ENCODE data around the gene MCF2L.

The MCF2L gene

DNA sequence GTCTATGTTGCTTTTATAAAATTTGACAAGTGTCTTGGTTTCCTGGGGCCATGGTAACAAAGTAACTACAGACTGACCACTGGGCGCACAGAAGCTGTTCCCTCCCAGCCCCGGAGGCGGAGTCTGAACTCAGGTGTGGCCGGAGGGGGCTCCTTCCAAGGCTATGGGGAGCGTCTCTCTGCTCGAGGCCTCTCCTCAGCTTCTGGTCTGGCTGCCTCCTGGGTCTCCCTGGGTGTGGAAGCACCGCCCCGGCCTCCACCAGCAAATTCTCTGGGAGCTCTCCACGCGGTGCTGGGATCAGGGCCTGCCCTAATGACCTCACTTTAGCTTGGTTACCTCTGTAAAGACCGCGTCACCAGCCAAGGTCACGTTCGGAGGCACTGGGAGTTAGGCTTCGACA, 90.9 kb downstream of the MCF2L start:
- peak overlapping the region in 1 of 5 donors; percentile 16 for H3K9ac ChIP-seq (ENCODE audit: low read length in 5 of 5)
- H3K36me3 ChIP-seq (ENCODE audit: control insufficient read depth in 5 of 5, insufficient read depth in 5 of 5, low read length in 5 of 5): peaks cover 0 to 39% (median 13%) of the 10 kb centered on the region in 5 donors
- H3K4me1 ChIP-seq (ENCODE audit: control insufficient read depth in 5 of 5, insufficient read depth in 5 of 5, low read length in 5 of 5): peaks cover 0 to 9% (median 8%) of the 10 kb centered on the region in 5 donors
- H3K27me3 ChIP-seq (ENCODE audit: control insufficient read depth in 5 of 5, insufficient read depth in 4 of 5, low read length in 5 of 5): peaks cover 3 to 19% (median 10%) of the 10 kb centered on the region in 5 donors
- peaks cover 0 to 13% (median 10%) of the 10 kb centered on the region in 5 donors for H3K9me3 ChIP-seq (ENCODE audit: control insufficient read depth in 5 of 5, low read length in 5 of 5)
- no peak overlapping the region for H3K4me3 ChIP-seq (ENCODE audit: low read depth in 1 of 5, low read length in 5 of 5)
- no peak overlapping the region for H3K27ac ChIP-seq (ENCODE audit: low read depth, low read length)

DNA sequence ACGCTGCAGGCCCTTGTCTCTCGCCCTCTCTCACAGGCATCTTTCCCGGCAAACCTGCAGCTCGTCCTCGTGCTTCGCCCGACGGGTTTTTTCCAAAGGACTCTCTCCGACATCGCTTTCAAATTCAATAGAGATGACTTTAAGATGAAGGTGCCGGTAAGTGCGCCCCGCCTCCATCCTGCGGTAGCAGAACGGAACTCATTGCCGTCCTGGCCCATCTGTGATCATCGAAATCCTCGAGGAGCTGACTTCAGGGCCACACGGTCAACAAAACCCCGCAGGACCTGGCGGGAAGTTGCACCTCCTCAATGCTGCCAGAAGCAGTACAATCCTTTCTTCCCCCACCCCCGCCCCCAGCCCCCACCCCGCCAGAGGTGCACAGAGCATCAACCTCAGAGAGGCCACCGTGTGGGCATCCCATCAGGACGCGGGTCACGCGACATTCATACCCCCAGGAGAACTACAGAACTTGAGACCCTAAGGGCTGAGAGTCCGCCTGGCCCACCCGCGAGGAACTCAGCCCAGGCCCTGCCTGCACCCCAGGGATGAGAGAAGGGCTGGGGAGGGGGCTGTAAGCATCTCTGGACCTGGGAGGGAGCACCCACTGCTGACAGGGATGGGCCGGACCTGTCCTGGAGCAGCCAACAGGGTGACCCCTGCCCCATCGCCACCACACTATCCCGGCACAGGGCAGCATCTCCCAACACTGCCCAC, 91.7 kb downstream of the MCF2L start:
- no peak overlapping the region for H3K9ac ChIP-seq (ENCODE audit: low read length in 5 of 5)
- H3K27ac ChIP-seq (ENCODE audit: low read depth, low read length): no peak overlapping the region
- H3K9me3 ChIP-seq (ENCODE audit: control insufficient read depth in 5 of 5, low read length in 5 of 5): peaks cover 0 to 13% (median 10%) of the 10 kb centered on the region in 5 donors
- H3K27me3 ChIP-seq (ENCODE audit: control insufficient read depth in 5 of 5, insufficient read depth in 4 of 5, low read length in 5 of 5): peaks cover 3 to 15% (median 8%) of the 10 kb centered on the region in 5 donors
- peaks cover 2 to 17% (median 9%) of the 10 kb centered on the region in 5 donors for H3K4me1 ChIP-seq (ENCODE audit: control insufficient read depth in 5 of 5, insufficient read depth in 5 of 5, low read length in 5 of 5)
- no peak overlapping the region for H3K4me3 ChIP-seq (ENCODE audit: low read depth in 1 of 5, low read length in 5 of 5)
- peaks cover 0 to 41% (median 21%) of the 10 kb centered on the region in 5 donors for H3K36me3 ChIP-seq (ENCODE audit: control insufficient read depth in 5 of 5, insufficient read depth in 5 of 5, low read length in 5 of 5)

DNA sequence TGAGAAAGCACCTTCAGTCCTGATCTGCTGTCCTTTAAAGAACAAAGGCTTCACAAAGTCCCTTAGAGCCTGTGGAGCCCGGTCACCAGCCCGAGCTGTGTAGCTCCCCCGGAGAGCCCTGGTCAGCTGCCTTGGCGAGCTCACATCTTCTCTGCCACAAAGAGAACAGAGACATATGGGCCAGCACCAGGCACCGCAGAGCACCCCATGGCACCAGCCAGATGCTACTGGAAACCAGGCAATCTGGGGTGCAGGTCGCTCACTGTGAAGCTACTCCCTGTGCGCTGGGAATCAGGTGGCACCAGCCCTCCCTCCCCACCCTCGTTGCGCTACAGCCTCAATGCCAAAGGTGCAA, 92.2 kb downstream of the MCF2L start:
- peaks cover 0 to 13% (median 10%) of the 10 kb centered on the region in 5 donors for H3K9me3 ChIP-seq (ENCODE audit: control insufficient read depth in 5 of 5, low read length in 5 of 5)
- peaks cover 2 to 17% (median 9%) of the 10 kb centered on the region in 5 donors for H3K4me1 ChIP-seq (ENCODE audit: control insufficient read depth in 5 of 5, insufficient read depth in 5 of 5, low read length in 5 of 5)
- H3K4me3 ChIP-seq (ENCODE audit: low read depth in 1 of 5, low read length in 5 of 5): no peak overlapping the region
- H3K36me3 ChIP-seq (ENCODE audit: control insufficient read depth in 5 of 5, insufficient read depth in 5 of 5, low read length in 5 of 5): peaks cover 0 to 43% (median 21%) of the 10 kb centered on the region in 5 donors
- peaks cover 3 to 15% (median 7%) of the 10 kb centered on the region in 5 donors for H3K27me3 ChIP-seq (ENCODE audit: control insufficient read depth in 5 of 5, insufficient read depth in 4 of 5, low read length in 5 of 5)
- H3K9ac ChIP-seq (ENCODE audit: low read length in 5 of 5): no peak overlapping the region
- H3K27ac ChIP-seq (ENCODE audit: low read depth, low read length): no peak overlapping the region

DNA sequence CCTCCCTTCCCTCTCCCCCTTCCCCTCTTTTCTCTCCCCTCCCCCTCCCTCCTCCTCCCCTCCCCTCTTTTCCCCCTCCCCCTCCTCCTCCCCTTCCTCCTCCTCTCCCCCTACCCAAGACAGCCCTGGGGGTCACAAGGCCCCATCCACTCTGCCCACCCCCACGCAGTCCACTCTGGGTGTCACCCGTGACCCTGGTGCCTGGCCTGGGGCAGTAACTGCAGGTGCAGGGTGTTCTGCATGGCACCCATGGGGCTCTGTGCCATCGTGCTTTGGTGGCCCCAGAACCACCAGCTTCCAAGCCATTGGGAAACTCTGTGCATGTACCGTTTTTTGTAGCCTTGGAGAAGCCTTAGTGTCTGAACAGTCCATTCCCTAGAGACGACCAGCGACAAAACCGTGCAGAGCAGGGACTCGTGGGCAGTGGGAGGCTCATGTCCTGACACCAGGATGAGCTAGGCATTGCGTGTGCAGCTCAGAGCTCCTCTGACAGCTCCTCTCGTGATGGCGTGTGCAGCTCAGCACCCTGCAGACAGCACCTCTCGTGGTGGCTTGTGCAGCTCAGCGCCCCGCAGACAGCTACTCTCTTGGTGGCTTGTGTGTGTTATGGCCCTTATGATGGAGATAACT, 92.9 kb downstream of the MCF2L start:
- peaks cover 0 to 43% (median 21%) of the 10 kb centered on the region in 5 donors for H3K36me3 ChIP-seq (ENCODE audit: control insufficient read depth in 5 of 5, insufficient read depth in 5 of 5, low read length in 5 of 5)

DNA sequence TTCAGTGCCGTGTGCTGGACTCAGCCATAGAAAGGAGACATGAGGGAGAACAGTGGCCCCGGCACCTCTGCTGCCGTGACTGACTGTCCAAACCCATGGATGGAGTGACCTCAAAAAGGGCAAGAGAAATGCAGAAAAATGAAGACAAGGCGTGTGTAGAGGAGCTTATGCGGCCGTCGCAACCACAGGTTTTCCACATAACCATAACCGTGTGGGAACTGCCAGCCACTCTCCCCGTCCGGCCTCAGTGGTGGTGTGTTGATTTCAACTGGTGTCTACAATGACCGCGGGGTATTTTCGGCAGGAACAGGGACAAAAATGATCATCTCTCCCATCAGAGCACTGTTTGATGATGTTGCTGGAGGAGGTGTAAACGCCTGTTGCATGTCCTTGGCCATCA, 93.7 kb downstream of the MCF2L start:
- Histone ChIP-seq H3K27me3 (ENCODE audit: control insufficient read depth in 5 of 5, insufficient read depth in 4 of 5, low read length in 5 of 5) (peaks cover 3 to 17% (median 8%) of the 10 kb centered on the region in 5 donors), H3K4me1 (ENCODE audit: control insufficient read depth in 5 of 5, insufficient read depth in 5 of 5, low read length in 5 of 5) (peaks cover 2 to 17% (median 9%) of the 10 kb centered on the region in 5 donors), H3K4me3 (ENCODE audit: low read depth in 1 of 5, low read length in 5 of 5) (no peak overlapping the region), H3K9ac (ENCODE audit: low read length in 5 of 5) (no peak overlapping the region), H3K9me3 (ENCODE audit: control insufficient read depth in 5 of 5, low read length in 5 of 5) (peaks cover 0 to 9% (median 8%) of the 10 kb centered on the region in 5 donors), H3K27ac (ENCODE audit: low read depth, low read length) (no peak overlapping the region), H3K36me3 (ENCODE audit: control insufficient read depth in 5 of 5, insufficient read depth in 5 of 5, low read length in 5 of 5) (peaks cover 0 to 43% (median 21%) of the 10 kb centered on the region in 5 donors)

More for the DNA sequence above, 92.9 kb downstream of the MCF2L start:
- Histone ChIP-seq H3K27ac (ENCODE audit: low read depth, low read length) (no peak overlapping the region), H3K27me3 (ENCODE audit: control insufficient read depth in 5 of 5, insufficient read depth in 4 of 5, low read length in 5 of 5) (peaks cover 3 to 17% (median 8%) of the 10 kb centered on the region in 5 donors), H3K4me3 (ENCODE audit: low read depth in 1 of 5, low read length in 5 of 5) (no peak overlapping the region), H3K9ac (ENCODE audit: low read length in 5 of 5) (no peak overlapping the region), H3K4me1 (ENCODE audit: control insufficient read depth in 5 of 5, insufficient read depth in 5 of 5, low read length in 5 of 5) (peaks cover 2 to 17% (median 9%) of the 10 kb centered on the region in 5 donors), H3K9me3 (ENCODE audit: control insufficient read depth in 5 of 5, low read length in 5 of 5) (peaks cover 0 to 13% (median 10%) of the 10 kb centered on the region in 5 donors)

DNA sequence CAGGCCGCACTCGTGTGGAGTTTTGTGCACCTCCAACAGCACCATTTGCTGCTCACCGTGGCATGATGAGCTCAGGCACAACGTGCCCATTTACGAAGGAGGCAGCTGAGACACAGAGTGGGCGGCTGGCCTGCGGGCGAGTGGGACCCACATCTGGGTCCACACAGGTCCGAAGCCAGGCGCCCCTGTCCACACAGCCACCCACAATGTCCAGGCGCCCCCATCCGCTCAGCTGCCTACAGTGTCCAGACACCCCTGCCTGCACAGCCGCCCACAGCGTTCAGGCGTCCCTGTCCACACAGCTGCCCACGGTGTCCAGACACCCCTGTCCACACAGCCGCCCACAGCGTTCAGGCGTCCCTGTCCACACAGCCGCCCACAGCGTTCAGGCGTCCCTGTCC, 94.1 kb downstream of the MCF2L start:
- H3K36me3 ChIP-seq (ENCODE audit: control insufficient read depth in 5 of 5, insufficient read depth in 5 of 5, low read length in 5 of 5): peaks cover 0 to 43% (median 21%) of the 10 kb centered on the region in 5 donors
- no peak overlapping the region for H3K9ac ChIP-seq (ENCODE audit: low read length in 5 of 5)

DNA sequence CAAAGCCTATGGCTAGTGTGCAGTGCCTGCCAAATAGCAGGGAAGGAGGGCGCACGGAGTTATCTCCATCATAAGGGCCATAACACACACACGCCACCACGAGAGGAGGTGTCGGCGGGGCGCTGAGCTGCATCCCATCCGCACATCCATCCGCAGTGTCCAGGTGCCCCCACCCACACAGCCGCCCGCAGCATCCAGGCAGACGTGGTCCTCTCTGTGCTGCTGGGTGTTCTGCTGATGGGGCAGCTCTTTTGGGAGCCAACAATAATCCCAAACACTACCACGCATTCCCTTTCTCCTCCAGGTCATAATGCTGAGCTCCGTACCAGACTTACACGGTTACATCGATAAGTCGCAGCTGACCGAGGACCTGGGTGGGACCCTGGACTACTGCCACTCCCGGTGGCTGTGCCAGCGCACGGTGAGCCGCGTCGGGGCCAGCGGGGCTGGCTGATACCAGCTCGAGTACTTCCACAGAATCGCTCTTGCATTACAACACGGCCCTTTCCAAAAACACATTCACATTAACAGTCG, 95.1 kb downstream of the MCF2L start:
- peaks cover 3 to 17% (median 8%) of the 10 kb centered on the region in 5 donors for H3K27me3 ChIP-seq (ENCODE audit: control insufficient read depth in 5 of 5, insufficient read depth in 4 of 5, low read length in 5 of 5)
- no peak overlapping the region for H3K27ac ChIP-seq (ENCODE audit: low read depth, low read length)
- no peaks in the 10 kb centered on the region for H3K9me3 ChIP-seq (ENCODE audit: control insufficient read depth in 5 of 5, low read length in 5 of 5)

More for the DNA sequence above, 94.1 kb downstream of the MCF2L start:
- H3K4me3 ChIP-seq (ENCODE audit: low read depth in 1 of 5, low read length in 5 of 5): no peak overlapping the region
- no peak overlapping the region for H3K27ac ChIP-seq (ENCODE audit: low read depth, low read length)
- H3K9me3 ChIP-seq (ENCODE audit: control insufficient read depth in 5 of 5, low read length in 5 of 5): peaks cover 0 to 5% (median 4%) of the 10 kb centered on the region in 5 donors
- peaks cover 3 to 17% (median 8%) of the 10 kb centered on the region in 5 donors for H3K27me3 ChIP-seq (ENCODE audit: control insufficient read depth in 5 of 5, insufficient read depth in 4 of 5, low read length in 5 of 5)
- H3K4me1 ChIP-seq (ENCODE audit: control insufficient read depth in 5 of 5, insufficient read depth in 5 of 5, low read length in 5 of 5): peaks cover 2 to 17% (median 9%) of the 10 kb centered on the region in 5 donors

DNA sequence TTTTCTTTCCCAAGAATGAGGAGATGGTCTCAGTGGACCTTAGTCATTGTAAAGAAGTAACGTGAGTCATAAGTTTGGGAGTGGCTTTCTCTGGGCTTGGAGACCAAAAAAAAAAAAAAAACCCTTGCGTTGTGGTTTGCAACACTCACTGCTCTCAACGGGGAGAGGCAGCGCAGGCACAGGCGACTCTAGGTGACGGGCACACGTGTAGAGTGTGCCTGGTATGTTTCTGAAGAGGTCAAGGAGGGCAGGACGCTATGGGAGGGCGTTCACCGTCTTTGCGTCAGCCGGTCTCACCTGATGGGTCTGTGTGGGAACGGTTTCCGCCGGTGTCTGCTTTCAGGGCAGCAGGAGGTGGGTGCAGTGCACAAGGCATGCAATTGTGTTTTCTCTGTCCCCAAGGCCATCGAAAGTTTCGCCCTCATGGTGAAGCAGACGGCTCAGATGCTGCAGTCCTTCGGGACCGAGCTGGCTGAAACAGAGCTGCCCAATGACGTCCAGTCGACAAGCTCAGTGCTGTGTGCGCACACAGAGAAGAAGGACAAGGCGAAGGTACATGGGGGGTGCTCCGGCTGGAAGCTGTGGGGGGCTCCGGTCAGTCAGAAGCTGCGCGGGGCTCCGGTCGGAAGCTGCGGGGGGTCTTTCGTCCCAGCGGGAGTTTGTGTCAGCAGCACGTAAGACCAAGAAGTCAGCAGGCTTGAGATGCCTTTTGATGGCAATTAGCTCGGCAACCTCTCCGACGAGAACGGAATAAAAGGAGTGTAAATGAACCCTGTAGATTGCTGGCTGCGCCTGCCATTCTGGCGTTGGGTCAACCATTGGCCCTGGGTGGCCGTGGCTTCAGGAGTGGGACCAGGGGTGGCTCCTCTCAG, 95.8 kb downstream of the MCF2L start:
- no peak overlapping the region for H3K9ac ChIP-seq (ENCODE audit: low read length in 5 of 5)
- peaks cover 3 to 17% (median 8%) of the 10 kb centered on the region in 5 donors for H3K27me3 ChIP-seq (ENCODE audit: control insufficient read depth in 5 of 5, insufficient read depth in 4 of 5, low read length in 5 of 5)
- peak overlapping the region; percentile 13 to 69 (median 54) for H3K4me3 ChIP-seq (ENCODE audit: low read depth in 1 of 5, low read length in 5 of 5)
- H3K4me1 ChIP-seq (ENCODE audit: control insufficient read depth in 5 of 5, insufficient read depth in 5 of 5, low read length in 5 of 5): peaks cover 2 to 17% (median 9%) of the 10 kb centered on the region in 5 donors
- H3K9me3 ChIP-seq (ENCODE audit: control insufficient read depth in 5 of 5, low read length in 5 of 5): no peaks in the 10 kb centered on the region
- H3K36me3 ChIP-seq (ENCODE audit: control insufficient read depth in 5 of 5, insufficient read depth in 5 of 5, low read length in 5 of 5): peaks cover 0 to 44% (median 21%) of the 10 kb centered on the region in 5 donors
- no peak overlapping the region for H3K27ac ChIP-seq (ENCODE audit: low read depth, low read length)

More for the DNA sequence above, 95.1 kb downstream of the MCF2L start:
- Histone ChIP-seq H3K4me3 (ENCODE audit: low read depth in 1 of 5, low read length in 5 of 5) (peak overlapping the region in 2 of 5 donors; percentile 8 to 19), H3K9ac (ENCODE audit: low read length in 5 of 5) (peak overlapping the region in 1 of 5 donors; percentile 44), H3K4me1 (ENCODE audit: control insufficient read depth in 5 of 5, insufficient read depth in 5 of 5, low read length in 5 of 5) (peaks cover 2 to 17% (median 9%) of the 10 kb centered on the region in 5 donors), H3K36me3 (ENCODE audit: control insufficient read depth in 5 of 5, insufficient read depth in 5 of 5, low read length in 5 of 5) (peaks cover 0 to 43% (median 21%) of the 10 kb centered on the region in 5 donors)

DNA sequence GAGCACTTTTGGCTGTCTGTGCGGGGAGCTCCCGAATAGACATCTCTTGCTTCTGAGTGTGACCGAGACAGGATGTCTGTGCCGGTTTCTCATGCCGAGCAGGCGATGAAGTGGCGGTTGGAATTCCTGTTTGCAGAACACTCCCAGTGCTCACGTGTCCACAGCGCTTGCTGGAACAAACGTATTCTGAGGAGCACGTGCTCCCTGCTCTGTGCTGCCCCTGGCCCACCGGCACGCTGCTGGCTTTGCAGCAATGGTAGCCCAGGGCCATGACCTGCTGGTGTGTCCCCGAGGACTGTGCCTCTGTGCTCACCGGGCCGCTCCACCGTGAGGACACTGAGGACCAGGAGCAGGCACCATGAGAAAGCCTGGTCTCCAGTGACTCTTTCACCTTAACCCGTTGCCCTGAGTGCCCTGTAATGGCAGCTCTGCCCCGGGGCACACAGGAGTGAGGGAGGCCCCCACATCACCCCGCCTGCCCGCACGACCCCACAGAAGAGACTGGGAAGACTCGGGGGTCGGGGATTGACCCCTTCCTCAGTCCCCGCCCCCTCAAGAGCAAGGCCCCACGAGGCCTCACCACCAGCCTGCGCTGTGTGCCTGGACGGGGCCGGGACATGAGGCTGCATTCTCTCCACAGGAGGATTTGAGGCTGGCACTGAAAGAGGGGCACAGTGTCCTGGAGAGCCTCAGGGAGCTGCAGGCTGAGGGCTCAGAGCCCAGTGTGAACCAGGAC, 96.6 kb downstream of the MCF2L start:
- Histone ChIP-seq H3K9ac (ENCODE audit: low read length in 5 of 5) (no peak overlapping the region), H3K36me3 (ENCODE audit: control insufficient read depth in 5 of 5, insufficient read depth in 5 of 5, low read length in 5 of 5) (peaks cover 0 to 46% (median 29%) of the 10 kb centered on the region in 5 donors), H3K27ac (ENCODE audit: low read depth, low read length) (no peak overlapping the region), H3K4me1 (ENCODE audit: control insufficient read depth in 5 of 5, insufficient read depth in 5 of 5, low read length in 5 of 5) (peaks cover 2 to 17% (median 9%) of the 10 kb centered on the region in 5 donors), H3K27me3 (ENCODE audit: control insufficient read depth in 5 of 5, insufficient read depth in 4 of 5, low read length in 5 of 5) (peaks cover 3 to 17% (median 8%) of the 10 kb centered on the region in 5 donors), H3K9me3 (ENCODE audit: control insufficient read depth in 5 of 5, low read length in 5 of 5) (no peaks in the 10 kb centered on the region), H3K4me3 (ENCODE audit: low read depth in 1 of 5, low read length in 5 of 5) (peak overlapping the region in 3 of 5 donors; percentile 31 to 69 (median 54))

Measured in subcutaneous abdominal adipose tissue (tissue), 5 donors.